ENCODE data around the gene C3orf20.
"Not testable (repeated sequence)": the region's sequence is repeated elsewhere in the genome, so short reads cannot be mapped to it uniquely, and the experiment has no call there.

The C3orf20 gene

DNA sequence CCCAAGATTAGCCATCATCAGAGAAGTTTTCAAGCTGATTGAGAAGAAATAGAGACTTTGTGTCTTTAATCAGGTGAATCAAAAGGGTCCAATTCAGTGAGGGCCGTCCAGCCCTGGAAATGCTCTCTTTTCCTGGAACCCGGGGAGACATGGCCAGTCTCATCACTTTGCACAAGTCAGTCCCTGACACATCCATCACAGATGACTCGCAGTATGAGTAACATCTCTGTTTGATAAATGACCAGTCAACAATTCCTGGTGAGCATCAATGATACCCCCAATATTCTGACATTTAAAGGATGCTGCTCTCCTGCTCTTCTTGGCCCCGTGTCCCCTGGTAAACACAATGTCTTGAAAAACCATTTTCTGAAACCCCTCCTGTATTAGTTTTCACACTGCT is 26.7 kb downstream of the C3orf20 start:
- no peak for DNase-seq

DNA sequence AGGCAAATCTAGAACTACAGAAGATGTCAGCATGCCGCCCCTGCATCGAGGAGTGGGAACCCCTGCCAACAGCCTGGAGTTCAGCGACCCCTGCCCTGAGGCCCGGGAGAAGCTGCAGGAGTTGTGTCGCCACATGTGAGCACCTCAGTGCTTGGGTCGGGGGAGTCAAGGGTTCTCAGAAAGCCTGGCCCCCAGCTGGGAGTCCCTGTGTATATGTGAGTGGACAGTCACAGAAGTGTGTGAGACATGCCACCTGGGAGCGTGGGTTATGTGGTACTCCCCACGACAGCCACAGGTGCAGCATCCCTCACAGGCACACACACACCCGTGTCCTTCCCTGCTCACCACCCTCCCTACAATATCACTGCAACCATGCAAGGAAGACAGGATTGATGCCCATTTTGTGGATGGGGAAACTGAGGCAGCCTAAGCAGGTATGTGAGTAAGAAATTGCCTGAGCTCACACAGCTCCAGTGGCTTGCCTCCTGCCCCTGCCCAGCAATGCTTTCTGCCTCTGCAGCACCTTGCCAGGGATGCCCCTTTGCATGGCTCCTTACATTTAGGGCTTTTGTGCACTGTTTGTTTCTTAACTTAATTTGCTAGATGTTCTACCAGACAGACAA is 28.3 kb downstream of the C3orf20 start:
- DNase-seq, result no peak

DNA sequence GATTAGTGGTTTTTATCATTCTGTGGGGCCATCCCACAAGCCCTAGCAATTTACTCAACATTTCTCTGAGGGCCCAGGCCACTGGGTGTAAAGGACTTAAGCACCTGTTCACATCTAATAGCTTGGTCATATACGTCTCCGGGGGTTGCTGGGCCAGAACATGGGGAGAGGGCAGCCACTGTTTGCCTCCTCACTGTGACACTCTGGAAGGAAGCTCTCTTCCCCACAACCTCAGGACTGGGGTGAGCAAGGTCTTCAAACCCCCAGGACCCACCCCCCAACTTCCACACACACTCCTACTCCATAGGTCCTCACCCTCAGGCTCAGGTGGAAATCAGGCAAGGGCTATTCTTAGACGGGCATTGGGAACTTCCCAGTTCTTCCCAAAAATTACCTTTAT is 28.9 kb downstream of the C3orf20 start:
- DNase-seq, result no peak

DNA sequence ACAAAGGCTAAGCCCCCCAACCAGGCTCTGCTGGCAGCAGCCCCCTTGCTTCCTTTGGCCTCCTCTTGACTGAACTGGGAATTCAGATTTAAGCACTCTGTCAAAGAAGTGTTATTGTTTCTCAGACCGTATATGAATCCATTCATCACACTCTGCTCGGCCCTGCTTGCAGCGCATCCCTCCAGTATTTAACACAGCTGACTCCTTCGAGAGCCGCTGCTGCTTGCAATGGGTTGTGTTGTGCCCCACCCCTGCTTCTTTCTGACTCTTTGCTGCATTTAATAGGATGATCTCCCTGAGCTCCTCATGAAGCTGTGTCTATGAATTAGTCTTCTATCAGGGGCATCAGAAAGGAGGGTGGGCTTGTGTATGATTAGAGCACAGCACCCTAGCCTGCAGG is 31.2 kb downstream of the C3orf20 start:
- DNase-seq, result no peak

DNA sequence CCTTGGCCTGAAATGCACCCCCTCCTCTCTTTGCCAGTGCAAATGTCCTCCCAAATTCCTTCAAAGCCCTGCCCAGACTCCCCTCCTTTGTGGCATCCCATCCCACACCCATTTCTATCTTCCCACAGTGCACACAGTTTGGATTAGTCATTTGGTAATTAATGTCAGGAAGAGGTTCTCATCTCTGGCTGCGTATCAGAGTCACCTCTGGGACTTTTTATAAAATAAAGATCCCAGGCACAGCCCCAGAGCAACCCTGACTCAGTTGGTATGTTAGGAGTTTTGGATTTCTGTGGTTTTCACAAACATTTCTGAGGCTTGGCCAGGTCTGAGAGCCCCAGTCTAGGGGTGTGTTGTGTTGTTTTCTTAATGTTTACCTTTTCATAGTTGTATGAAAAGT is 41.6 kb downstream of the C3orf20 start:
- no peak for DNase-seq

DNA sequence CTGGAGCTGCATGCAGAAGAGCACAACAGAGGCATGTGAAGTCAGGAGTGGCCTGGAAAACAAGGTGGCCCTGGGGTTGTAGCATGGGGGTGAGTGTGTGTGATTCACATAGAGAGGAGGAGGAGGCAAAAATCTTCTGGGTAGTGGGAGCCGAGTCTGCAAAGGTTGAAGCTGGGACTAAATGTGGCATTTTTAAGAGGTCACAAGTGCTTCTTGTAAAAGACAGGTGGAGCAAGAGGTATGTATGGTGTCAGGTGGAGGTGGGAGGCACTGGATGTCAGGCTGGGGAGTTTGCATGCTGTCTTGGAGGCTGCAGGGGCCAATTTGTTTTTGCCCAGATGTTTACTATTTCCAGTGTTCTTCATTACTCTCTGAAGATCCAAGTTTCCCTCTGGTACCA is 42.4 kb downstream of the C3orf20 start:
- no peak for DNase-seq

DNA sequence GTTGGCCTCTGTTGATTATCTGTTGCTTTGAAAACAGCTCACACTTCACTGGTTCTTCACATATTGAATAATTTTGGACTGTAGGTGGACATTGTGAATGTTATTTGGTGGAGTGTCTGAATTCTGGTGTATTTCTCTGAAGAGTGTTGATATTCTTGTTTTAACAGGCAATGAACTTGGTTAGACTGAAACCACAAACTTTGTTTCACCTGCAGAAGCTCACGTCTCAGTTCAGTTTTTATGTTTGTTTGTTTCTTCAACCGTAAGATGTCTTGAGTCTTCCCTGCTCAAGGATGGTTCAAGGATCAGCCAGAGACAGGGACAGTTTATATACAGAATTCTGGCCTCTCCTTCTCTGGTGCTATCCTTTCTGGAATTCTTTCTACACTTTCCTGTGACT is 43.6 kb downstream of the C3orf20 start:
- no peak for DNase-seq

DNA sequence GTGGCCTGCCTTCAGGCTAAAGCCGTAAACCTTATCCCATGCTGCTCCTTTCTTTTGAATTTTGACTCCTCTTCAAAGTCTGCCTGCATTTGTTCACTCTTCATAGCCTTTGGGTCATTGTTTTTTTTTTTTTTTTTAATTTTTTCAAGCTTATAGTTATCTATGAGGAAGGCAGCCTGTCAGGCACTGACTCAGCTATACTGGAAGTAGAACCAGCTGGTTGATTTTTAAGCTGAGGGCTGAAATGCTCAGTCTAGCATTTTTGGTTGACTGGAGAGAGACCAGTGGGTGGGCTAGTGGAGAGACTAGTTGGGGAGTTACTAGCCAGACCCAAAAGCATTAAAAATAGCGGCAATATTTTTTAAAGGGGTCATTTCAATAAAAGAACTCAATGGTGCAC is 44.1 kb downstream of the C3orf20 start:
- DNase-seq, result no peak

DNA sequence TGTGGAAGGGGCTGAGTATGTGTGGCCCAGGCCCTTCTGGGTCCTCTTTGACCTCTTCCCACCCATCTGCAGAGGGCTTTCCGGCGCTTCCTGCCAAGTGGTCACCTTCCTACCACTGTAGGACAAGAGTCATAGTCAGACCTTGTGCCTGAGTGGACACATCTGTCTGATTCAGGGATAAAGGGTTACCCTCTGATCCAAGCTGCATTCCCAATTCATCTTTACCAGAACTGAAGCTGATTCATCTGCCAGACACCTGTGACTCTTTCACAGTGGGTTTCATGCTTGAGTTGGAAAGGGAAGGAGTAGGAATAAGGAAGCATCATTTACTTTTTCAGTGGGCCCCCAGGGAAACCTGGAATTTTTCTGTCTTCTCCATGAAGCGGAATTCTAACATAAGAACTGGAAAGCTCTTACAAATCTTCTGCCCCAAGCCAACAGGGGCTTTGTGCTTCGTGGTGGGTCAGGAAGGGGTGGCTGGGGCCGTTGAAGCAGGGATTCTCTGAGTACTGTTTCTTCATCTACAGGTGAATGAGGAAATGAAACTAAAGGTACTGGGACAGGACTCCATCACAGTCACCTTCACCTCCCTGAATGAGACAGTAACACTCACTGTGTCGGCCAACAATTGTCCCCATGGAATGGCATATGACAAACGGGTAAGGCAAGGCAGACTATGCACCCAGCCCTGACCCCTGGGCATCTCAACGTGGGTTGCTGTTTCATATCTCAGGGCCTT is 46.4 kb downstream of the C3orf20 start:
- DNase-seq, result no peak

DNA sequence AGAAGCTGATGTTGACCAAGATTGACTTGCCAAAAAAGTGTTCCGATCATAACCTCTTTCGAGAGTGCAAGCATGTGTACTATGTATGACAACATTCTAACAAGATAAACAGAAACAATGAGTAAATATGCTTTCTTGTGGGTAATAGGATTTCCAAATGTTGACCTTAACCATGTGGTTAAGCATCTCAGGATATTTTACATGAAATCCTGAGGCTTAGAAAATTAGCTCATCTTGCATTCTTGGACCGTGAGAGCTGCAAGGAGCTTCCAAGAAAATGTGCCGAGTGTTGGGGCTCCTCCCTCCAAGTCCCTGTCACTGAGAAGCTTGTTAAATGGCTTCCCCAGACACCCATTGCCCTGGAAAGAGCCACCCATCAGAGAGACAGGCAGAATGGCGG is 50.1 kb downstream of the C3orf20 start:
- no peak for DNase-seq

DNA sequence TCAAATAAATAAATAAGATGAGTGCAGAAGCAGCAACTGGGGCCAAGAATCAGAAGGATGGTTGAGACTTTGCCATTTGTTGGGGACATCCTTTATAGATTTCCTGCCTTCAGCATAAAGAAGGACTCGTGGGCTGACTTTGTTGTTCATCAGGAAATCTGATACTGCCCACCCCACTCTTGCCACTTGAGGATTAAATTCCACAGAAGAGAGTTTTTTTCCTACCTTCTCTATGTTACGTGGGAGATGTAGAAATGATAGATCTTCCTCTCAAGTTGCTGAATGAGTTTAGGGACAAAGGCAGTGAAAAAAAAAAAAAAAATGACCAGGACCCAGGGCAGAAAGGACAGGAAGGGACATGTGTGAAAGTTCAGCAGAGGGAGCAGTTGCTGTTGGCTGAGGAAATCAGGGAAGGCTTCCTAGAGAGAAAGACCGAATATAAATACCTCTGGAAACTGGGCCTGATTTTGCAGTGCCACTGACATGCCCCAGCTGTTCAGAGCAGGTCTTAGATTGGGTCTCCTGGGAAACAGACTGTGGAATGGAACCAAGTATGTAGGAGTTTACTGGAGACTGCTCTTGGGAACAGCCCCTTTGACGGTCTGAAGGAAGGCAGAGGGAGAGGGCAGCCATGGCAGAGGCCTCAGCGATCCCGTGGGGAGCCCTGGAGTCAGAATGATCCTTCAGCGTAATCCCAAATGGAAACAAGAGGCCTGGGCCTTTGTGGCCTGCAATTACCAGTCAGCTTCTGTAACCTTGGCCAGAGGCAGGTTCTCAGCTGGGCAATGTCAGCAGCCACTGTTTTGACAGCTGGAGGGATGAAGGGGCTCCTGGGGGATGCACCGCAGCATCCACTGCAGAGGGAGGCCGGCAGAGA is 50.9 kb downstream of the C3orf20 start:
- no peak for DNase-seq

DNA sequence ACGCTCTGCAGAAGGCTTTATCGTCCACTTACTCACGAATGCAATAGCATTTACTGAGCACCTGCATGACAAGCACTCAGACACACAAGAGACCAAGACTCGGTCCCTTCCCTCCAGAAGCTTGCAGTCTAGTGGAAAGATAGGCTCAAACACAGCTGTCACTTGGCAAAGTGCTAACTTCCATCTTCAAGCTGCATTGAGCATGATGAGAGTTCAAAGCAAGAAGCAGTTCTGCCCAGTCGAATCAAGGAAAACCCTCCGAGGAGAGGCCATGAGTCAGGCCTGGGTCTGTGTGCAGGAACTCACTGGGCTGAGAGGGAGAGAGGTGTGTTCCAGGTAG is 51.5 kb downstream of the C3orf20 start:
- no peak for DNase-seq

DNA sequence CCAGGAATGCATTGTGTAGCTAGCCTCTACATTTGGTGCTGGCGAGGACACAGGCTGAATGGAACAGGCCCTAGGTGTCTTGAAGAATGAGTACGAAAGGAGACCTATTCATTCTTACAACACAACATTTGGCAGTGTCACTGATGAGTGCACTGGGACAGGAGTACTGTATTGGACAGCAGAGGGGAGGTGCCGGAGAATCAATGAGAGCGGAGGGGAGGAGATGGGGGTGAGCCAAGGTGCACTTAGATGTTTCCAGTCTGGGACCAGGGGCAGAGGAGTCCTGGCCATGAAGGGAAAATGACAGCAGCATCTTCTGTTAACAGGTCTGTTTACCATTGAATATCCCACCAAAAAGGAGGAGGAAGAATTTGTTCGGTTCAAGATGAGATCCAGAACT is 53.2 kb downstream of the C3orf20 start:
- no peak for DNase-seq

DNA sequence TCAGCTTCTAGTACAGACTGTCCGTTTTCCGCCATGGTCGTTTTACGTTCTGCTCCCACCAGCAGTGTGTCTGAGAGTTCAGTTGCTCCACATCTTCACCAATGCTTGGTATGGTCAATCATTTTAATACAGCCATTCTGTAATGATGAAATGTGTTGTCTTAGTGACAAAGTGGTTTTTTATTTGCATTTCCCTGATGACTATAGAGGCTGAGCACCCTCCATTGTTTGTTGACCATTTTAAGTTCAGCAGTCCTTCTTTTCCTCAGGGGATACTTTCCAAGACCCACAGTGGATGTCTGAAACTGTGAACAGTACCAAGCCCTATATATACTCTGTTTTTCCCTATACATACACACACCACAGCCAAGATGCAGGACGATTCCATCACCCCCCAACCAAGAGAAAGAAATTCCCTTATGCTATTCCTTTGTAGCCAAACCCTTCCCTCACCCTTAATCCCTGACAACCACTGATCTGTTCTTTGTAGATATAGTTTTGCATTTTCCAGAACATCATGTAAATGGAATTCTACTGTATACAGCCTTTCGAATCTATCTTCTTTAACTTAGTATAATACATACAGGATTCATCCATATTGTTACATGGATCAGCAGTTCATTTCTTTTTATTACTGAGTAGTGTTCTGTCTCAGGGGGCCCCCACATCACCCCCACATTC is 55.9 kb downstream of the C3orf20 start:
- DNase-seq, result no peak

DNA sequence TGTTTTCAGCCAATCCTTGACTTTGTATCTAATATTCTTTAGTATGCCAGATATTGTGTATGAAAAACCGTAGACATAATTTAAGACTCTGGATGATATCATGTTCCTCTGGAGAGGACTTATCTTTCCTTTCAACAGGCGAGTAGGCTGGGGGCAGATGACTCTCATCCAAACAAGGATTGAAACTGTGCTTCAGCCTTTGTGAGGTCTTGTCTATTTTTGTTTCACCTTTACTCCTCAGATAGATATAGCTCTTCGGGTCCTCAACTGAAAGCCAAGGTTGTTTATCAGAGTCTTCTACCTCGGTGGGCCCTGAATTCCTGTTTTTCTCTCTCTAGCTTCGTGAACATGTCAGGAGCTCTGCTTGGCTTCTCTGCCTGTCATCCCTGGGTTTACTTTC is 66.0 kb downstream of the C3orf20 start:
- DNase-seq, result no peak

DNA sequence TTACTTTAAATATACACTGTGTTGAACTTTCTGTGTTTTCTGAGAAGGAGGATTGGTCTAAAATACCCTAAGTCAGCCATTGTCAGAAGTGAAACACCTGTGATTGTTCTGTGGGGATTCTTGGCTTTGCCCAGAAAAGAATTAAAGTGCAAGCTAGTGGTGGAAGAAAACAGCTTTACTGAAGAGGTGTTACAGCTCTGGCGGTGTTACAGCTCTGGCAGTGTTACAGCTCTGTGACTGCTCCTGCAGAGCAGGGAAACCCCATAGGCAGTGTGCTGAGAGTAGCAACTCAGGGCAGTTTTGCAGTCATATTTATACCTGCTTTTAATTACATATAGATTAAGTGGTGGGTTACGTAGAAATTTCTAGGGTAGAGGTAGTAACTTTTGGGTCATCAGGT is 66.6 kb downstream of the C3orf20 start:
- DNase-seq, result no peak

DNA sequence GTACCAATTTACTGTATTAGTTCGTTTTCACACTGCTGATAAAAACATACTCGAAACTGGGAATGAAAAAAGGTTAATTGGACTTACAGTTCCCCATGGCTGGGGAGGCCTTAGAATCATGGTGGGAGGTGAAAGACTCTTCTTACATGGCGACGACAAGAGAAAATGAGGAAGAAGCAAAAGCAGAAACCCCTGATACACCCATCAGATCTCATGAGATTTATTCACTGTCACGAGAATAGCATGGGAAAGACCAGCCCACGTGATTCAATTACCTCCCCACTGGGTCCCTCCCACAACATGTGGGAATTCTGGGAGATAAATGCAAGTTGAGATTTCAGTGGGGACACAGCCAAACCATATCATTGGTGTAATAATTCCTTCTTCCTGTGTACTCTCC is 69.6 kb downstream of the C3orf20 start:
- no peak for DNase-seq

DNA sequence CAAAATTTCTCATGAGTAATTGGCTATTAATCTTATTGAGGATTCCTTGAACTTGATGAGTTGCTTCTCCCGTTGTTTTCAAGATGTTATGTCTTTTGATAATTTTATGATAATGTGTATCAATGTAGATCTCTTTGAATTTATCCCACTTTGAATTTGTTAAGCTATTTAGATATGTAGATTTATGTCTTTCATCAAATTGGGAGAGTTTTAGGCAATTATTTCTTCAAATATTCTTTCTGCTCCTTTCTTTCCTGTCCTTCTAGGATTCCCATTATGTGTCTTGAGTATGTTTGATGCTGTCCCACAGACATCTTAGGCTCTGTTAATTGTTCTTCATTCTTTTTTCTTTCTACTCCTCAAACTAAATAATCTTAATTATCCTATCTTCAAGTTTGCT is 75.7 kb downstream of the C3orf20 start:
- DNase-seq, result no peak

DNA sequence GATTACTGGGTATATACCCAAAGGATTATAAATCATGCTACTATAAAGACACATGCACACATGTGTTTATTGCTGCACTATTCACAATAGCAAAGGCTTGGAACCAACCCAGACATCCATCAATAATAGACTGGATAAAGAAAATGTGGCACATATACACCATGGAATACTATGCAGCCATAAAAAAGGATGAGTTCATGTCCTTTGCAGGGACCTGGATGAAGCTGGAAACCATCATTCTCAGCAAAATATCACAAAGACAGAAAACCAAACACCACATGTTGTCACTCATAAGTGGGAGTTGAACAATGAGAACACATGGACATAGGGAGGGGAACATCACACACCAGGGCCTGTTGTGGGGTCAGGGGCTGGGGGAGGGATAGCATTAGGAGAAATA is 78.0 kb downstream of the C3orf20 start:
- DNase-seq, result not testable (repeated sequence)

DNA sequence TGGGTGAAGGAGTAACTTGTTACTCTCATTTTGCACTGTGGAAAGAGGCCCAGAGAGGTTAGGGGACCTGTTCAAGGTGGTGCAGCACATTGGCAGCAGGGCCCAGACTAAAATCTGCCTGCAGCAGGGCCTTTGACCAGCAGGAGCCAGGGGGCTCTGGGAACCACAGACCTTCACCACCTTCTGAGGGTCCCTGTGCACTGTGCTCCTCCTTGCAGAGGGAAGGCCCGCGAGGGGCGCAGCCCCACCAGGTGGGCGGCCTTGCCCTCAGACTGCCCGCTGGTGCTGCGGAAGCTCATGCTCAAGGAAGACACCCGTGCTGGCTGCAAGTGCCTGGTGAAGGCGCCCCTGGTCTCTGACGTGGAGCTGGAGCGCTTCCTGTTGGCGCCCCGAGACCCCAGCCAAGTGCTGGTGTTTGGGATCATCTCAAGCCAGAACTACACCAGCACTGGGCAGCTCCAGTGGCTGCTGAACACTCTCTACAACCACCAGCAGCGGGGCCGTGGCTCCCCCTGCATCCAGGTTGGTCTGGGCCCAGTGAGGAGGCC is 82.3 kb downstream of the C3orf20 start:
- DNase-seq, result no peak

DNA sequence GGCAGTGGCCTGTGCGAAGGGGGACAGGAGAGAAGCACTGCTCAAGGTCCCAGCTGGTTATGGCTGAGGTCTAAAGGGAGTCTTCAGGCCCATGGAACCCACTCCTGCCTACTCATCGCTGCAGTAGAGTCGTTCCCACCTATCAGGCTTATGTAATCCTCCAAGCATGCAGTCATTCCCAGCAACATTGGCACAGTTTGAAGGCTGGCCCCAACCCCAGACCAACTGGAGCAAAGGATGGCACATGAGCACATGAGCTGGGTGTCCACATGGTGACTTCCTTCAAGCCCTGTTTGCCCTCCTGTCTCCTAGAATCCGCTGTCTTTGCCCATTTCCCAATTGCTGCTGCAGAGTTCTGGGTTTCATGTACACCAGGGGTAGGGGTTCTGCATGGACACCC is 83.4 kb downstream of the C3orf20 start:
- DNase-seq, result no peak

DNA sequence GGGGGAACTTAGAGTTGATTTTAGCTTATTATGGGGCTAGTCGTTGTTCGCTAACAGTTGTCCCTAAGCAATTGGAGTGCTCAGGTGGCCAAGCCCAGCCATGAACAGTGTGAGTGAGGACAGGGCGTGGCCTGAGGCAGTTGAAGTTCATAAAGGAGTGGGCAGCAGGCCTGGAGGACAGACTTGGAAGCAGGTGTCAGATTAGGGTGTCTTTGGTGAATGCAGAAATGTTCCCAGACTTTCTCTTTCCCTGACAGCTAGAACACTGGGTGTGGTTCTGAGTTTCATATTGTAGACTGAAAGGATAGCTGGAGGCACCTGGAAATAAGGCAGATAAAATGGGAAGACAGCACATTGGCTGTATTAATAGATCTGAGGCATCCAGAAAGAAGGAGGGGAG is 84.0 kb downstream of the C3orf20 start:
- no peak for DNase-seq

DNA sequence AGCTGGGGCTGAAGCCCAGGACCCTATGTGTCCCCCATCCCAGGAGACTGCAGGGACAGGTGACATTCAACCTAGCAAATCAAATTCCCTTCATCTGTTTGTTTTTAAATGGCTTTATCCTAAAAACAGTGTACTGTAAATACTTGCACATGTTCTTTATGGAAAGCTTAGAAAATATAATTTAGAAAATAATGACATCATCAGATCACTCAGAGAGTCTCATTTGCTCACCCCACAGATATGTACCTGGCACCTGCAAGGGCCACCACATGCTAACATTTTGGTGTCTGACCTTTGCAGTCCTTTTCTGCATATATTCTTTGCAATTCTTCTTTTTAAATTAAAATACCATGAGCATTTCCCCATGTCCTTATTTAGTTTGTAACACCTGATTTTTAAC is 85.2 kb downstream of the C3orf20 start:
- DNase-seq, result no peak
